Effector CD4-positive, alpha-beta T cell (primary cell): ENCODE data around the gene SUPT3H.
"Not testable (repeated sequence)": the region's sequence is repeated elsewhere in the genome, so short reads cannot be mapped to it uniquely, and the experiment has no call there.

ENCODE experiments used
- DNase-seq: peaks from one replicate; pipeline ENCODE4 v3.0.0-alpha.2; 2020

SUPT3H gene

GRCh38 chr6:44868335-44868668 is 509.4 kb downstream of the SUPT3H start:
- DNase-seq: no peak

- DNase-seq: no peak
These were observed 510.0 kb downstream of the SUPT3H start for GRCh38 chr6:44867571-44868334.

- not testable (repeated sequence) for DNase-seq
These were observed 512.5 kb downstream of the SUPT3H start for GRCh38 chr6:44865184-44865583.

GRCh38 chr6:44859901-44860410 is 517.8 kb downstream of the SUPT3H start:
- DNase-seq: no peak

GRCh38 chr6:44858998-44859397 is 518.7 kb downstream of the SUPT3H start:
- DNase-seq: no peak

GRCh38 chr6:44856479-44856878 is 521.3 kb downstream of the SUPT3H start:
- DNase-seq: no peak

- no peak for DNase-seq
These were observed 521.9 kb downstream of the SUPT3H start for GRCh38 chr6:44855562-44856411.

- no peak for DNase-seq
These were observed 522.9 kb downstream of the SUPT3H start for GRCh38 chr6:44854712-44855443.

GRCh38 chr6:44851176-44851575 is 526.6 kb downstream of the SUPT3H start:
- DNase-seq: no peak

- no peak for DNase-seq
These were observed 527.4 kb downstream of the SUPT3H start for GRCh38 chr6:44850312-44850711.

- DNase-seq: no peak
These were observed 527.9 kb downstream of the SUPT3H start for GRCh38 chr6:44849806-44850205.

- no peak for DNase-seq
These were observed 534.0 kb downstream of the SUPT3H start for GRCh38 chr6:44843734-44844133.

GRCh38 chr6:44842616-44843015 is 535.1 kb downstream of the SUPT3H start:
- DNase-seq: no peak

- DNase-seq: no peak
These were observed 535.9 kb downstream of the SUPT3H start for GRCh38 chr6:44841829-44842228.

GRCh38 chr6:44837741-44838140 is 540.0 kb downstream of the SUPT3H start:
- no peak for DNase-seq

GRCh38 chr6:44837255-44837654 is 540.5 kb downstream of the SUPT3H start:
- DNase-seq: no peak

- no peak for DNase-seq
These were observed 544.5 kb downstream of the SUPT3H start for GRCh38 chr6:44833248-44833647.

- no peak for DNase-seq
These were observed 546.6 kb downstream of the SUPT3H start for GRCh38 chr6:44831002-44831610.

GRCh38 chr6:44829836-44830235 is 547.9 kb downstream of the SUPT3H start:
- no peak for DNase-seq

GRCh38 chr6:44828780-44829179 is 549.0 kb downstream of the SUPT3H start:
- no peak for DNase-seq

- DNase-seq: no peak
These were observed 551.6 kb downstream of the SUPT3H start for GRCh38 chr6:44826025-44826676.

GRCh38 chr6:44825273-44825672 is 552.5 kb downstream of the SUPT3H start:
- no peak for DNase-seq
